Measurements from ENCODE around the gene PTPRN2. TPM values are rescaled to one million over a fixed set of nuclear protein-coding genes. Genes with fewer than 3 reads are reported as not detected.

PTPRN2 gene
- total RNA-seq, 1 experiment from 2014 or later: 0.11 TPM

DNA sequence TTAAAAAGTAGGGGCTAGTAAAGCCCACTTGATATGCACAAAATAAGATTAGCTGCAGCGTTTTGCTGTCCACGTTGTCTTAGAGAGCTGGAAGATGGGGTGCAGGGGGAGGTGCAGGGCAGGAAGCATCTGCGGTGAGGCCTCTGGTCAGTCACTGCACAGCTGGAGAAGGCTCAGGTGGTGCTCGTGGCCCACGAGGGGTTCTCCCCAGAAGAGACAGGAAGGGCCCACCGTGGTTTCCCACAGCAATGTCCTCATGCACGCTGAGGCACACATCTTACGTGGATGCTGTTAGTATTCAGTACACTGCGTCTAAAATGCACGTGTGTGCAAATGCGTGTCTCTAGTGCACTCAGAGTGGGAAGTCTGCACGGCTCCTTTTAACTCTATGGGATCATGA lies 582.1 kb downstream of the PTPRN2 start:
- no peak for DNase-seq (ENCODE audit: low spot score)
- no peak overlapping the region for H3K27ac ChIP-seq (ENCODE audit: low read depth, low read length, poor library complexity, severe bottlenecking)
- H3K4me1 ChIP-seq (ENCODE audit: insufficient read depth, low read length, poor library complexity, severe bottlenecking): no peaks in the 10 kb centered on the region
- no peak overlapping the region for H3K4me3 ChIP-seq (ENCODE audit: low read depth, low read length, poor library complexity, severe bottlenecking)
- ChIA-PET CTCF (no interaction called here), POLR2A (ENCODE audit: low non-redundant PET) (no interaction called here)
- BruUV-seq (replicated peaks): no TSS peak
- intact Hi-C loops (cut with micrococcal nuclease; ENCODE audit: unreplicated experiment): no loop called here
- TF ChIP-seq, protein P1, sequence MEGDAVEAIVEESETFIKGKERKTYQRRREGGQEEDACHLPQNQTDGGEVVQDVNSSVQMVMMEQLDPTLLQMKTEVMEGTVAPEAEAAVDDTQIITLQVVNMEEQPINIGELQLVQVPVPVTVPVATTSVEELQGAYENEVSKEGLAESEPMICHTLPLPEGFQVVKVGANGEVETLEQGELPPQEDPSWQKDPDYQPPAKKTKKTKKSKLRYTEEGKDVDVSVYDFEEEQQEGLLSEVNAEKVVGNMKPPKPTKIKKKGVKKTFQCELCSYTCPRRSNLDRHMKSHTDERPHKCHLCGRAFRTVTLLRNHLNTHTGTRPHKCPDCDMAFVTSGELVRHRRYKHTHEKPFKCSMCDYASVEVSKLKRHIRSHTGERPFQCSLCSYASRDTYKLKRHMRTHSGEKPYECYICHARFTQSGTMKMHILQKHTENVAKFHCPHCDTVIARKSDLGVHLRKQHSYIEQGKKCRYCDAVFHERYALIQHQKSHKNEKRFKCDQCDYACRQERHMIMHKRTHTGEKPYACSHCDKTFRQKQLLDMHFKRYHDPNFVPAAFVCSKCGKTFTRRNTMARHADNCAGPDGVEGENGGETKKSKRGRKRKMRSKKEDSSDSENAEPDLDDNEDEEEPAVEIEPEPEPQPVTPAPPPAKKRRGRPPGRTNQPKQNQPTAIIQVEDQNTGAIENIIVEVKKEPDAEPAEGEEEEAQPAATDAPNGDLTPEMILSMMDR (conservative IDR thresholded peaks at IDR 0.05; ENCODE audit: low read depth, low read length): no peak
- TF ChIP-seq EZH2 (IDR thresholded peaks at IDR 0.05; ENCODE audit: borderline replicate concordance, low read depth, low read length, poor library complexity, severe bottlenecking): no peak
- peaks cover 12% of the 10 kb centered on the region for H3K27me3 ChIP-seq (replicated peaks; ENCODE audit: insufficient read depth, low read depth, low read length, poor library complexity)
- no peaks in the 10 kb centered on the region for H3K36me3 ChIP-seq (ENCODE audit: insufficient read depth, low read length, poor library complexity, severe bottlenecking)
- H3K9me3 ChIP-seq (ENCODE audit: low read depth, low read length, poor library complexity, severe bottlenecking): peaks cover 4% of the 10 kb centered on the region

DNA sequence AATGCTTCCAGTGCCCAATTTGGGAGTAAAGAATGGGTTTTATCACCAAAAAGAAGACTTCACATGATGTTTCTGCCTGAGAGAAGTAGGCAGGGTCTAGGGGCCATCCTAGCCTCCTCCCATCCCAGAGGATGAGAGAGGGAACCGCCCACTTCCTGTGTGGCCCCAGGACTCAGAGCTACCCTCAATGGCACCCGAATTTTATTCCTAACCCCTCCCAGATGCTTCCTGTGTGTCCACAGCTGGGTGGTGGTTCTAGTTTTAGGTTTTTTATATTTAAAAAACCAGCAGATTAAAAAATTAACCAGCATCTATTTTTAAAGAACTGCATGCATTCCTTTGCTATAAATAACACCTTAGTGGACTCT lies 583.5 kb downstream of the PTPRN2 start:
- no peak for TF ChIP-seq EZH2 (IDR thresholded peaks at IDR 0.05; ENCODE audit: borderline replicate concordance, low read depth, low read length, poor library complexity, severe bottlenecking)
- TF ChIP-seq, protein P1 (conservative IDR thresholded peaks at IDR 0.05; ENCODE audit: low read depth, low read length): no peak
- peaks cover 3% of the 10 kb centered on the region for H3K27me3 ChIP-seq (replicated peaks; ENCODE audit: insufficient read depth, low read depth, low read length, poor library complexity)
- H3K4me1 ChIP-seq (ENCODE audit: insufficient read depth, low read length, poor library complexity, severe bottlenecking): no peaks in the 10 kb centered on the region
- no TSS peak for BruUV-seq (replicated peaks)
- ChIA-PET CTCF (no interaction called here), POLR2A (ENCODE audit: low non-redundant PET) (no interaction called here)
- H3K4me3 ChIP-seq (ENCODE audit: low read depth, low read length, poor library complexity, severe bottlenecking): no peak overlapping the region
- DNase-seq (ENCODE audit: low spot score): no peak
- intact Hi-C loops (cut with micrococcal nuclease; ENCODE audit: unreplicated experiment): no loop called here
- H3K27ac ChIP-seq (ENCODE audit: low read depth, low read length, poor library complexity, severe bottlenecking): no peak overlapping the region
- H3K9me3 ChIP-seq (ENCODE audit: low read depth, low read length, poor library complexity, severe bottlenecking): peaks cover 4% of the 10 kb centered on the region
- no peaks in the 10 kb centered on the region for H3K36me3 ChIP-seq (ENCODE audit: insufficient read depth, low read length, poor library complexity, severe bottlenecking)

DNA sequence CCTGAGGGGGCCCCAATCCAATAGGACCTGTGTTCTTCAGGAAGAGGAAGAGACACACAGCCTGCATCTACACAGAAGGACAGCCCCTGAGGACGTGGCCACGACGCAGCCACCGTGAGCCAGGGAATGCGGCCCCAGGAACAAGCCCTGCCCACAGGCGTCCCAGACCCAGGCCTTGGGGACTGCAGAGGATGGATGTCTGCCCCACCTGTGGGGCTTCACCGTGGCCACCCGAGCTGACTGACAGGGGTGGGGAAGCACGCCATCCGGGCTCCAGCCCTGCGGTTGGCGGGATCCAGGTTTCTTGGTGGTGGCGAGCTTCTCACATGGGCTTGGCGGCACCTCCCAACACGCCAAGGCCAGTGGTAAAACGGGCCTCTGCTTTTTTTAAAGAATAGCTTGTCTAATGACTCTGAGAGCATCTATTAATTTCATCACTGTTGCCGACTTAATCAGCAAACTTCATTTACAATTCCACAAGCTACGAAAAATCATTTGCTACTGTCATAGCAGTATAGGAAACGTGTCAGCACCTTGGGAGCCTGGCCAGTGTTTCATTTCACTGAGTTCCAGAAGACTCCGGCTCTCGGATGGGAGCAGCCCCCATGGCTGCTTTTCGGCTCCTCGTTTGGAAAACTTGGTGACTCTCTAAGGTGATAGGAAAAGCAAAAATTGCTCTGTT lies 584.0 kb downstream of the PTPRN2 start:
- Histone ChIP-seq H3K27ac (ENCODE audit: low read depth, low read length, poor library complexity, severe bottlenecking) (no peak overlapping the region), H3K27me3 (replicated peaks; ENCODE audit: insufficient read depth, low read depth, low read length, poor library complexity) (peaks cover 3% of the 10 kb centered on the region), H3K36me3 (ENCODE audit: insufficient read depth, low read length, poor library complexity, severe bottlenecking) (no peaks in the 10 kb centered on the region), H3K9me3 (ENCODE audit: low read depth, low read length, poor library complexity, severe bottlenecking) (peaks cover 4% of the 10 kb centered on the region), H3K4me3 (ENCODE audit: low read depth, low read length, poor library complexity, severe bottlenecking) (no peak overlapping the region), H3K4me1 (ENCODE audit: insufficient read depth, low read length, poor library complexity, severe bottlenecking) (no peaks in the 10 kb centered on the region)
- POLR2A ChIA-PET (ENCODE audit: low non-redundant PET): no interaction called here
- TF ChIP-seq EZH2 (IDR thresholded peaks at IDR 0.05; ENCODE audit: borderline replicate concordance, low read depth, low read length, poor library complexity, severe bottlenecking): no peak
- TF ChIP-seq, protein P1 (conservative IDR thresholded peaks at IDR 0.05; ENCODE audit: low read depth, low read length): no peak
- intact Hi-C loops (cut with micrococcal nuclease; ENCODE audit: unreplicated experiment): no loop called here
- CTCF ChIA-PET: no interaction called here
- BruUV-seq (replicated peaks): no TSS peak
- DNase-seq (ENCODE audit: low spot score): no peak

Data from A673 (cell line).